GM21723 (cell line): ENCODE data around the gene IWS1.
"Not testable (repeated sequence)": the region's sequence is repeated elsewhere in the genome, so short reads cannot be mapped to it uniquely, and the experiment has no call there.

ENCODE experiments used
- ATAC-seq: cut with Tn5 transposase; IDR thresholded peaks from one replicate; pipeline ENCODE4 v1.9.1; 2021; ENCODE audit warnings: mild to moderate bottlenecking, moderate library complexity; ENCODE audit not compliant: unreplicated experiment

IWS1 gene

DNA sequence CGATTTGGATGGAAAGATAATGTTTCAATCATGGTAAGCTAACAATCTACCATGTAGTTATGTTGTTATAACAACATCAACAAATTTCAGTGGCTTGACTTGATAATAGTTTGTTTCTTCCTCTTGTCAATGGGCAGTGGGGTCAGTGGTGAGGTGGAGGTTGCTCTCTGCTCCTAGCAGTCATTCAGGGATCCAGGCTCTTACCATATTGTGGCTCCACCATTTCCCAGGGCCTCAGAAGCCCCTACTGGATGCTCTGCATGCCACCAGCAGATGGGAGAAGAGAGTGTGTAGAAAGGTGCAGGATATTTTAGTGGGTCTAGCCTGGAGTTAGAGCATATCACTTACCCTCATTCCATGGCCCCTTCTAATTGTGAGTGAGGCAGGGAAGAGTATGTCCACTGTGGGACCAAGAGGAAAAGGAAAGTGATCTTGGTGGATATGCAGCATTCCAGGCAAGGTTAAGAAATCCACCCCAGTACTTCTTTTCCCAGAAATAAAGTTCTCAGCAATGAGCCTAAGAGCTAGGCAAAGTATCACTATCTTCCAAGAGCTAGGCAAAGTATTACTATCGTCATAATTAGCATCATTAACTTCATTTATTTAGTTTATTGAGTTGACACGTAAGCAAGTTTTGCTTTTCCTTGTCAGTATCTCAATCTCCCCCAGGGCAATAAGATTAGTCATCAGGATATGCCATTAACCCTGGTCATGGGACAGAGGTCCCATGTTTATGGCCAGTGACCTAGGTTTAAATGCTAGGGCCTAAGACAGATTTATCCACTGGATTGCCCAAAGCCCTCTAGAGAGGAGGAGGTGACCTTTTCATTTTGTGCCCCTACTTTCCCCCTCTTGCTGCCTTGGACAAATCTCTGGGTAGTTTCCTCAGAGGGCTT is 4.2 kb upstream of the IWS1 start:
- no peak for ATAC-seq

- ATAC-seq = not testable (repeated sequence)
These were observed 3.1 kb upstream of the IWS1 start for GRCh38 chr2:127529416-127529815.

DNA sequence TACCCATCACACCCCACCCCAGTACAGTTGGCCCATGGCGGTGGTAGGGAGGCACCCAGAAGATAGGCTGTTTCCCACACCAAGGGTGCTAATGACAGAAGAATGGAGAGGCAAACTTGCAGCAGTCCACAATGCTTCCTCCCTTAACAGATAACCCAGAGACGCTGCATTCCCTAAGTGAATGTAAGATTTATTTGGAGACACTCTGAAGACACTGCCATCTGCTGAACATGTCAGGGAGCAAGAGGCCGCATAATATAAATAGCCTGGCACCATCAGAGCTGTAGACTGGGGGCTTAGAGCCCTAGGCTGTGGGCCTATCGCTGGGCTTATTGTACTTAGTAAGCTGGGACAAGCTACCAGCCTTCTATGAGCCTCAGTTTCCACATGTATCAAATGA is 2.2 kb upstream of the IWS1 start:
- ATAC-seq = no peak

- ATAC-seq = peak; percentile 14
These were observed 914 bp upstream of the IWS1 start for GRCh38 chr2:127527001-127527804.

DNA sequence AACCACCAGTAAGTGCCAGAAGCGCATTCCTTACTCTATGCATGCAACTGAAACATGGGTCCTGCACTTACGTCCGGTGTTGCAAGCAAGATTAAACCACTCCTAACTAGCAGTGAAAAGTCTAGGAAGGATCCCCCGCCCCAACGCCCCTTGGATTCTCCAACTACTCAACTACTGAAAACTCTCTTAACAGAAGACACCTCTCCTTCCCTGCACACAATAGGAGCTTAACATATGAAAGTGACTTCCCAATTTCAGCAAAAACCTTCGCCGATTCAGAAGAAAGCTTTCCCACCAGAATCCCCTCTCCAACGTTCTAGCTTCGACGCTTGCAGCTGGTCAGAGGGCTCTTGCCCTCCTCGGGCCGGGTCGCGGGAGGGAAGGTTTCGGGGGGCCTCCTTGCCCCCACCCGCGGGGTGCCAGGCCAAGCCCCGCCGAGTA is 578 bp downstream of the IWS1 start:
- ATAC-seq = no peak

DNA sequence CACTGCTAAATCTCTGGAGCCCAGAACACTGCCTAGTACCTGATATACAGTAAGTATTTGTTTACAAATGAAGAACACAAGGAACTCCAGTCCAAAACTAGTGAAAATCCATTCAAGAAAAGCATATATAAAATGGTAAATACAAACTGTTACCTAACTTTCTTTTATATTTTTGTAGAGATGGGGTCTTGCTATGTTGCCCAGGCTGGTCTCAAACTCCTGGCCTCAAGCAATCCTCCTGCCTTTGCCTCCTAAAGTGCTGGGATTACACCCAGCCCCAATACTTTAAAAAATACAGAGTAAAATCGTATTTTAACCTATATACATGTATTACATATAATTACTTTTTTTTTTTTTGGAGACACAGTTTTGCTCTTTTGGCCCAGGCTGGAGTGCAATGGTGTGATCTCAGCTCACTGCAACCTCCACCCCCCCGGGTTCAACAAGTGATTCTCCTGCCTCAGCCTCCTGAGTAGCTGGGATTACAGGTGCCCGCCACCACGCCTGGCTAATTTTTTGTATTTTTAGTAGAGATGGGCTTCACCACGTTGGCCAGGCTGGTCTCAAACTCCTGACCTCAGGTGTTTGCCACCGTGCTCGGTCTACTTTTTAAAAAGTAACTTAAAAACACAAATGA is 2.0 kb downstream of the IWS1 start:
- ATAC-seq = not testable (repeated sequence)

DNA sequence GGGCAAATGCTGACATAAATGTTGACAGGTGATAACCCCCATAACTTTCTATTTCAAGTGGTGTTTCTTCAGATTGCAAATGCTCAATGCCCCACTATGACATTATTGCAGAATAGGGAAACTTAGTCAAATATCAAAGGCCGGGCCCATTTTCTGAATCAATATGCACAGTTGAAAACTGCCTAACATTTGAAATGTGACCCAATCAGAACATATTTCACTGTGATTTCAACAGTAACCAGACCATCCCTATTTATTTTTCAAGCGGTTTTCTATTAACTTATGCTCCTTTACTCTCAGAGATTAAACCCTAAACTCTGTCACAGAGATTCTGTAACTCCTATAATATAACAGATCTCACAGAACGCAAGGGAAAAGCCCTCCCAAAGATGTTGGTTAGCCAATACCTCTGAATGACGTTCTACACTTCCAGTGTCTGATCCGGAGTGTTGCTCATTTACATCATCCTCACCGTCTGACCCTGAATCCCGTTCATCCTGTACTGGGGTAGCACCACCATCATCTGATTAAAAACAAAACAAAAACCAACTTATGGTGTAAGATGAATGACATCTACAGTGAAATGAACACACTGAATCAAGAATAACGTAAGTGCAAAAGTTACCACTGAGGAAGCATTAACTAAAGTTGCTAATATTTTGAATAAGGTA is 2.9 kb downstream of the IWS1 start:
- ATAC-seq = no peak

DNA sequence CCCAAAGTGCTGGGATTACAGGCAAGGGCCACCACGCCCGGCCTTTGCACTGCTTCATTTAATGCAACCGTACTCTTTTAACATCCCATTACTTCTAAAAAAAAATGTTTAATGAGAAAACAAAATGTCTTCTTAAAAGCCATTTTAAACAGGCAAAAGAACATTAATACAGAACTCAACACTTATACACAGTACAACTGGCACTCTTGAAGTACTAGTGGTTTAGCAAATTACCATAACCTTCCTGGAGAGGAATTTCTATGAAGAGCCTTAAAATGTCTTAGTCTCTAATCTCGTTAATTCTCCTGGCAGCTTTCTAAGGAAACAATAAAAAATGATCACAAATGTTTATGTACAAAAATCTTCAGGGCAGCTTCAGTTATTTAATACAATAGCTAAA is 5.9 kb downstream of the IWS1 start:
- no peak for ATAC-seq

GRCh38 chr2:127517465-127517864 is 8.8 kb downstream of the IWS1 start:
- no peak for ATAC-seq

DNA sequence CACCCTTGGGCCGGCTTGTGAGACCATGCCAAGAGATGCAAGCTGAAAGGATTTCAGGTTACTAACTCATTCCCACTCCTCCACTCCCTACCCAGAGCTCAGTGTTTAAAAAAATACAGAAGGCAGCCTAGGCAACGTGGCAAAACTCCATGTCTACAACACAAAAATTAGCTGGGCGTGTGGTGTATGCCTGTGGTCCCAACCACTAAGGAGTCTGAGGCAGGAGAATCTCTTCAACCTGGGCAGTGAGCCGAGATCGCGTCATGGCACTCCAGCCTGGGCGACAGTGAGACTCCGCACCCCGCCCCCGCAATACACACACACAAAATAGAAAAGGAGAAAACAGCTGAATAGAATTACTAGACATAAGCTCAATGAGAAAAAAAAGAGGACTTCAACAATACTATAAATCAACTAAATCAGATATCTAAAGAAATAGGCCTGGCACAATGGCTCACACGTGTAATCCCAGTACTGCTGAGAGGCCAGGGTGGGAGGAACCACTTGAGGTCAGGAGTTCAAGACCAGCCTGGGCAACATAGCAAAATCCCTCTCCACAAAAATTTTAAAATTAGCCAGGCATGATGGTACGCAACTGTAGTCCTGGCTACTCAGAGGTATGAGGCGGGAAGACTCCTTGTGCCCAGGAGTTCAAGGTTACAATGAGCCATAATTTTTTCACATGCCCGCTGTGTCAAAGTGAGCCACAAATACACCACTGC is 10.1 kb downstream of the IWS1 start:
- no peak for ATAC-seq

DNA sequence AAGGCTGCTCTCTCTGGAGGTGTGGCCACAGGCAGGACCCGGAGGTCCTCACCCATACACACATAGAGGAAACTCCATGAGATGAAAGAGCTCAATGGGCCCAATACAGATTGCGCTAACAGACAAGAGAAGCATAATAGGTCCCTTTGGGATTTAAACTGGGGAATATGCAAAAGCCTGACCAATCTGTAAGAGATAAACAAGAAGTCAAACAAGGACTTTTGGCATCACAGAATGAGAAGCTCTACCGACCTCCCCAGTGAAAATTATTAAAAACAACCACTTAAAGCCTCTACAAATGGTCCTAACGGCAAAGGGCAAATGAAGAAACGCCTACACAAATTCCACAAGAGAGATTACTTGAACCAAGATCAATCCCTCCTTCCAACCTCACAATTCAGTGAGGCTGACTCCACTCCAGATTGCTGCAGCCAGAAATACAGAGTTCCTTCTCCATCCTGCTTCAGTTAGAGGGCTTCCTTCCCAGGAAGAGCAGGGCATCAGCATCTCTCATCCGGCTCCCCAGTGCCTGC is 10.8 kb downstream of the IWS1 start:
- ATAC-seq = no peak

DNA sequence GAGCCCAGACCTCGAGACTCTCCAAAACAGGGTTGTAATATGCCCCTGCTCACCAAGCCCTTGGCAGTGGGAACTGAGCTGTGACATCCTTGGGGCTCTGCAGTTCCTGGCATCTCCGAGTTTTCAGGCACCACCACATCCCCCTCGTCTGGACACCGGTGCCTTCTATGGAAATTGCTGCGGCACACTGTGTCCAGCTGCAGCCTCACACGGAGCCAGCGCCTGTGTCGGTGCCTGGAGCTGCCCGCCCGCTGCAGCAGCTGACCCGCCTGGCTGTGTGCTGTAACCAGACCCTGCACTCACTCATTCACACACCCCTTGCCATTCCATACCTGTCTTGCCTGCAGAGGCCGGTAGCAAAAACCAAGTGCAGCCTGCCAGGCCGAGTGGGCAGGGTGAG is 11.8 kb downstream of the IWS1 start:
- ATAC-seq = no peak

- no peak for ATAC-seq
These were observed 12.2 kb downstream of the IWS1 start for GRCh38 chr2:127514076-127514475.

GRCh38 chr2:127512362-127512761 is 13.9 kb downstream of the IWS1 start:
- no peak for ATAC-seq

DNA sequence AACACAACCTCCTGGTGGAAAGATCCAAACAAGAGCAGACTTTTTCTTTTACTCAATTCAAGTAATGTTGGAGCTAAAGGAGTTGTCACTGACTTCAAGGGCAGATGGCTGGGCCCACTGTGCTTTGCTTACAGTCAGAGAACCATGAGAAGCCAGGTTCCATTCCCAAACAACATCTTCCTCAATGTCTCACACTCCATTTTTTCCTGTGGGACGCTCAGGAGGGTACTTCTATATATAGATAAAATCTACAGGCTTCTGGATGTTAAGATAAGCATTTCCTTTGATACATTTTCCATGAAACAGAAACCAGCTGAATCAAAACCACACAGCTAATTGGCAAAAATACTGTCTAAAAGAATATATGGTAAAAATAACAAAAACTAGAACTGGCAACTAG is 14.4 kb downstream of the IWS1 start:
- no peak for ATAC-seq

- no peak for ATAC-seq
These were observed 15.1 kb downstream of the IWS1 start for GRCh38 chr2:127511090-127511695.

- no peak for ATAC-seq
These were observed 16.2 kb downstream of the IWS1 start for GRCh38 chr2:127510073-127510472.

DNA sequence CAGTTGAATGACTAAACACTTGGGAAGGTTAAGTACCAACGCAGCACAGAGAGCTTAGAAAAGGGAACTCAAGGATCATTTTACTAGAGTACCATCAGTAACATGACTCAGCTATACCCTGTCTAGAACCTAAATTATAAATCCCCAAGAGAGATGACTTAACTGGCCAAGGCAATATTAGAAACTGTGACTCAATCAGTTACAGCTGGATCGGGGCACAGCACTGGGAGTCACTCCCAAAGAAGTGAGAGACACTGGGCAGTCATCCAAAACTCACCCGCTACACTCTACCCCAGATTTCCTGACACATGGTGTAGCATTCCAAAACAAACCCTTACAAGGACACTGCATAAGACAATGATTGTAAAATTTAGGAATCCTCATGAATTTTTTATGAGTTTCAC is 17.7 kb downstream of the IWS1 start:
- ATAC-seq = no peak

DNA sequence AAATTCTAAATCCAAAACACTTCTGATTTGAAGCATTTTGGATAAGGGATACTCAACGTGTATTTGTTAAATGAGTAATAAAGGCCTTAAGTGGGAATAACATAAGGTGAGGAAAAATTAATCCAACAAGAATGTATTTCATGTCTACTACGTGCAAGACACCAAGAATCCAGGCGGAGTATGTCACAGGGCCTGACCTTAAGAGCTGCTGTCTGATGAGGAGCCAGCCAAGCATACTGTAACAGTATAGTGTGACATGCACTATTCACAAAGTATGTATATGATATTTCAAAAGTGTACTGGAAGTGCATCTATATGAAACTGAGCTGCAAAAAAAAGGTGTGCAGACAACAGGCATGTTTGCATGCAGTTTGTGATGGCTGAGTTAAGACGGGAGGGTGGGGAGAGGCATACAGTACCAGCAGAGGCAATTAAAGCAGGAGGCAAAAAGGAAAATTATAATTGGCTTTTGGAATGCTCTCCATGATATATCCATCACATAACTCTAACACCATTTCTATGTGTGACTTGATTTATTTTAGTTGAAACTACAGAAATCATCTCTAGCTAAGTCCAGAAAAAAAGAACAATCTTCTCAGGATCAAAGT is 18.2 kb downstream of the IWS1 start:
- no peak for ATAC-seq
